HUES64 (cell line): Measurements from ENCODE around the gene ZBTB25.

ENCODE experiments used
- H3K27ac ChIP-seq: 2 replicates; pipeline ENCODE4 v1.7.0; 2013; ENCODE audit warnings: low read depth, low read length, inconsistent platforms
- H3K27me3 ChIP-seq: 2 replicates; pipeline ENCODE4 v1.6.1; 2013; ENCODE audit warnings: mild to moderate bottlenecking, low read length; ENCODE audit not compliant: insufficient read depth
- H3K36me3 ChIP-seq: 2 replicates; pipeline ENCODE4 v1.6.1; 2013; ENCODE audit warnings: mild to moderate bottlenecking, low read length; ENCODE audit not compliant: insufficient read depth
- H3K4me1 ChIP-seq: 2 replicates; pipeline ENCODE4 v1.6.1; 2013; ENCODE audit warnings: mild to moderate bottlenecking, low read length, moderate library complexity; ENCODE audit not compliant: insufficient read depth
- H3K4me3 ChIP-seq: 2 replicates; pipeline ENCODE4 v1.5.1; 2013; ENCODE audit warnings: mild to moderate bottlenecking, low read length, moderate library complexity
- H3K9ac ChIP-seq: 2 replicates; pipeline ENCODE4 v1.6.1; 2013; ENCODE audit warnings: mild to moderate bottlenecking, low read depth, low read length
- H3K9me3 ChIP-seq: 2 replicates; pipeline ENCODE4 v1.6.1; 2013; ENCODE audit warnings: low read depth, low read length; ENCODE audit not compliant: insufficient read depth
- WGBS: fragments of 150-250, 120-280 bp; methylation state at CpG from one replicate; pipeline ENCODE4 v1.1.7; 2013; ENCODE audit warnings: missing lambda C conversion rate; 5-methylcytosine and 5-hydroxymethylcytosine counted together

Gene ZBTB25

DNA sequence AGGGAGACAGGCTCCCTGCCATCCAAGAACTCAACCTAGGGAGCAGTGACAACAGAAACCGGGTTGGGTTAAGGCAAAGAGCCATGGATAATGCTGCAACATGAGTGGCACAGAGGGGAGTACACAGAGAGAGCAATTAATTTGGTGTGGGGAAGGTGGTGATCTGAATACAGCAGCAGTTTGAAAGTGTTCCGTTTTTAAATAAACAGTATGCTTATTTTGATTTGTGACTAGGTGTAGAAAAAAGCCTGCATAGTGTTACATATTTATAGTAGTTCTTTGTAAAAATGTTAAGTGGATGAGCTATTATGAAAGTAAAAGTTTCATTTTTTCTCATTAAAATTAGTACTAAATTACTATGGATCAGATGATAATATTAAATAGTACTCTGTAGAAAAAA lies 29.6 kb downstream of the ZBTB25 start:
- no peaks in the 10 kb centered on the region for H3K4me1 ChIP-seq
- H3K9me3 ChIP-seq, result no peaks in the 10 kb centered on the region
- H3K36me3 ChIP-seq, result no peaks in the 10 kb centered on the region
- no peak overlapping the region for H3K9ac ChIP-seq
- H3K27me3 ChIP-seq, result no peaks in the 10 kb centered on the region
- H3K27ac ChIP-seq, result no peak overlapping the region
- WGBS, result 86% methylated on average over 2 of the region's 2 CpGs
- no peak overlapping the region for H3K4me3 ChIP-seq

DNA sequence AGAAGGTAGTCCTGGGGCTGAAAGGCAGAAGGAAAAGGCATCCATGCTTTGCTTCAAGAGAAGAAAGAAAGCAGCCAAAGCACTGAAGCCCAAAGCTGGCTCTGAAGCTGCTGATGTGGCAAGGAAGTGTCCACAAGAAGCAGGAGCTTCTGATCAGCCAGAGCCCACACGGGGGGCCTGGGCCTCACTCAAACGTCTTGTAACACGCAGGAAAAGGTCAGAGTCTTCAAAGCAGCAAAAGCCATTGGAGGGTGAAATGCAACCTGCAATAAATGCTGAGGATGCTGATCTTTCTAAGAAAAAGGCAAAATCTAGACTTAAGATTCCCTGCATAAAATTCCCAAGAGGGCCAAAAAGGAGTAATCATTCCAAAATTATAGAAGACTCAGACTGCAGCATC lies 35.2 kb downstream of the ZBTB25 start:
- Histone ChIP-seq H3K36me3 (no peaks in the 10 kb centered on the region), H3K9ac (no peak overlapping the region), H3K4me1 (peaks cover 7% of the 10 kb centered on the region; the same call in 1 of the 2 replicates)

DNA sequence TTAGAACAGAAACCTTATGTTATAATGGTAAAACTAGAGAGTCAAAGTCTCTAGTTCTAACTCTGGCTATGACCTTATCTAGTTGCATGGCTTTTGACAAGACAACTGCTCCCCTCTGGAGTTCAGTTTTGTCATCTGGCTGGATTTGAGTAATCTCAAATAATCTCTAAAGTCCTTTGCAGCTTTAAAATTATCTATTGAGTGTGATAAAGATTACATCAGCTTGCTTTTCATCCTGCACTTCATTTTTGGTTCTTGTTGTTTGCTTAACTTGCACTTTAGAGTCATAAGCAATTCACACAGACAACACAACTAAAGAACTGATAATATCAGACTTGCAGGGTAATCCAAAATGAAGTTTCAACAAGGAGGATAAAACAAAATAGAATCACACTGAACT lies 36.1 kb downstream of the ZBTB25 start:
- Histone ChIP-seq H3K9ac (no peak overlapping the region), H3K27ac (no peak overlapping the region), H3K4me3 (no peak overlapping the region), H3K36me3 (no peaks in the 10 kb centered on the region), H3K4me1 (peaks cover 7% of the 10 kb centered on the region; the same call in 1 of the 2 replicates), H3K27me3 (peaks cover 17% of the 10 kb centered on the region; the same call in 1 of the 2 replicates), H3K9me3 (no peaks in the 10 kb centered on the region)

More for the DNA sequence above, 35.2 kb downstream of the ZBTB25 start:
- peaks cover 17% of the 10 kb centered on the region; the same call in 1 of the 2 replicates for H3K27me3 ChIP-seq
- H3K9me3 ChIP-seq, result no peaks in the 10 kb centered on the region
- WGBS, result 74% methylated on average over 3 of the region's 3 CpGs
- no peak overlapping the region for H3K4me3 ChIP-seq
- no peak overlapping the region for H3K27ac ChIP-seq

DNA sequence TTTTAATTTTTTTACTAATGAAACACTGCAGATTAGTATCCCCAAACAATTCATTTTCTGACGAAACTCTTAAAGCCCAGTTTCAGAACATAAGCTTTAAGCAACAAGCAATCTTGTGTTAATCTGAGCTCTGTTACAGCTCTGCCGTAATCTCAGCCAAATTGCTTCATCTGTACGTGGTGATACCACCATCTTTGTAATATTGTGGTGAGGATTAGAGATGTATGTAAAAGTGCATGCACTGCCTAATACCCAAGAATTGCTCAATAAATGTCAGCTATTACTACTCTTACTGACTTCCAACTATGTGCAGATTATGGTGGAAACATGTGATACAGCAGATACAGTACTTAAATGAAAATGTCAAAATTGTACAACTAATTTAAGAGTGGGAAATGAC lies 36.5 kb downstream of the ZBTB25 start:
- peaks cover 17% of the 10 kb centered on the region; the same call in 1 of the 2 replicates for H3K27me3 ChIP-seq
- H3K4me3 ChIP-seq, result no peak overlapping the region
- H3K9ac ChIP-seq, result no peak overlapping the region
- 87% methylated on average over 3 of the region's 3 CpGs for WGBS
- H3K4me1 ChIP-seq, result peaks cover 7% of the 10 kb centered on the region; the same call in 1 of the 2 replicates
- H3K27ac ChIP-seq, result no peak overlapping the region
- no peaks in the 10 kb centered on the region for H3K9me3 ChIP-seq
- no peaks in the 10 kb centered on the region for H3K36me3 ChIP-seq

DNA sequence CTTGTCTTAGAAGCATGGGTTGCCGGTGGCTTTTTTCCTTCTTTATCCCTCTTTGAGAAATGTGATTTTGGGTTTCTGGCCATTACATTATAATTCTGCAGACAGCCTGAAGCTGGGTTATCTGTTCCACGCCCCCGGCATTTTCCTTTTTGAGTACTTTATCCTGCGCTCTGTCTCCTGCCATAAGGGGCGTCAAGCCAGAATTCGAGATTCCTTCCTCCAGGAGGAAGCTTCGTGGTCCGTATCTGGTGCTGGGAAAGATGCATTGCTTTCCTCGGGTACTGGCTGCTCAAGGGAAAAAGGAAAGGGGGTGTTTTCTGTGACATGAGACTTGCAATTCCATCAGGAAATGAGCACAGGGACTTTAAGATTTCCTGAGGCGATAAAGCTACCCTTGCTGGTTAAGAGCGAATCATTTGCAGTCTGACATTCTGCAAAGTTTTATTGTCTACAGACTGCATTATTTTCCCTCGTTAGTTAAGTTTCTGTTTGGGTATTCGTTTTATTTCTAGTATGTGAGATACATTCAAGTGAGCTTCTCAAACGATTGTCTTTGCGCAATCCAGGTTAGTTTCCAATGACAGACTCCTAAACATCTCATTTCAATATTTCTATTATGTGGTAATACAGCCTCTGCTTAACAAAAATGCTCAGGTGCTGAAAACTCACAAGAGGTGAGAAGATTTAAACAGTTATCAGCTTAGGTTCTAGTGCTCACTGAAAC lies 37.6 kb downstream of the ZBTB25 start:
- peak overlapping the region; percentile 42; the same call in 1 of the 2 replicates for H3K9ac ChIP-seq
- H3K27me3 ChIP-seq, result peaks cover 17% of the 10 kb centered on the region; the same call in 1 of the 2 replicates
- H3K27ac ChIP-seq, result no peak overlapping the region
- WGBS, result 14% methylated on average over 12 of the region's 15 CpGs
- H3K36me3 ChIP-seq, result peaks cover 2% of the 10 kb centered on the region; the same call in 1 of the 2 replicates
- H3K9me3 ChIP-seq, result no peaks in the 10 kb centered on the region
- peaks cover 7% of the 10 kb centered on the region; the same call in 1 of the 2 replicates for H3K4me1 ChIP-seq
- H3K4me3 ChIP-seq, result peak overlapping the region; percentile 70

DNA sequence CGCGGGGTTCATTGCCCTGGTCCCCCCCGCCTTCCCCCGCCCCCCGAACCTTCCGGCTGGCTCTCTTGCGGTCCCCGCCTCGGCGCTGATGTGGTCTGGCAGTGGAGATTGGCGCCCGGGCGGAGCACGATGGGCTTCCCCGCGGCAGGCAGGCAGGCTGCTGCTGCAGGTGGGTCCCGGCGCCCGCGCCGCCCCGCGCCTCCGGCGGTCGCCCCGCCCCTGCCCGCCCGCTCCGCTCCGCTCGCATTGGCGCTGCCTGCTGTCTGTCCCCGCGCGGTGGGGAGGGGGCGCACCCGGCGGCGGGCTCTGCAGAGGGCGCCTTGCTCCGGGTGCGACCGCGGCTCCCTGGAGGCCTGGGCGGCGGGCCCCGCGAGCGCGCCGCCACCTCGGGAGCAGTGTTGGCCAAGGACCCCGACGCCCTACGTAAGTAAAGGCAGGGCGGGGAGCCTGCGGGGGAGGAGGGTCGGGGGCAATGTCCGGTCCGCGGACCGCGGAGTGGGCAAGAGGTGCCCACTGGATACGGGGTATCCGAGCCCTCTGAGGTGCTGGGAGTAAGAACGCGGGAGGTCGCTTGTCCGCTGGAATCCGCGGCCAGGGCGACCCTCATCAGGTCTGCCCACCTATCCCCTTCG lies 38.3 kb downstream of the ZBTB25 start, which contains the start of gene AKAP5:
TSS of gene AKAP5 (plus strand) at position 309 of the 632 bp plus-strand sequence. CDS start 2,896 bp downstream, outside the sequence.
- Histone ChIP-seq H3K27ac (no peak within 1 kb of the TSS), H3K4me3 (peak within 1 kb of the TSS; percentile 70), H3K36me3 (peaks cover 3% of the 10 kb centered on the region; the same call in 1 of the 2 replicates), H3K9me3 (no peaks in the 10 kb centered on the region), H3K4me1 (peaks cover 7% of the 10 kb centered on the region; the same call in 1 of the 2 replicates), H3K27me3 (peaks cover 17% of the 10 kb centered on the region; the same call in 1 of the 2 replicates), H3K9ac (peak within 1 kb of the TSS; percentile 42; the same call in 1 of the 2 replicates)
- WGBS, result under 1% methylated on average over 74 of the region's 74 CpGs

DNA sequence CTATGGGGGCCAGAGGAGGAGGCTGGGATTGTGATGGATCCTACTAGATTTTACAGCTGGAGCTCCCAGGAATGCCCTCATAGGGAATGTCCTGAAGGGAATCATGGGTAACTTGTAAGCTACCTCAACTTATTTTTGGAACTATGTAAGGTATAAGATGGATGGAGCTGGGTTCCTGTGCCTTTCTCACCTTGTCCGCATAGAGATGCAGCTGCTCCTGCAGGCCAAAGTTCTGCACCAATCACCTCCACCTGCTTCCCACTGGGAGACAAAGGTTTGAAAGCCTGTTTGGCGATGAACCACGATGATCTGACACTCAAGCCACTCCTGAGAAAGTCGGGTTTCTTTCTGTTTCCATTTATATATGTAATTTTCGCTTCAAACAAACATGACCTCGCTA lies 39.0 kb downstream of the ZBTB25 start:
- Histone ChIP-seq H3K4me3 (peak overlapping the region; percentile 70), H3K4me1 (peaks cover 7% of the 10 kb centered on the region; the same call in 1 of the 2 replicates), H3K9me3 (no peaks in the 10 kb centered on the region), H3K36me3 (peaks cover 9% of the 10 kb centered on the region), H3K27ac (no peak overlapping the region), H3K9ac (peak overlapping the region; percentile 40; the same call in 1 of the 2 replicates), H3K27me3 (peaks cover 17% of the 10 kb centered on the region; the same call in 1 of the 2 replicates)
- WGBS, result 16% methylated on average over 6 of the region's 6 CpGs

DNA sequence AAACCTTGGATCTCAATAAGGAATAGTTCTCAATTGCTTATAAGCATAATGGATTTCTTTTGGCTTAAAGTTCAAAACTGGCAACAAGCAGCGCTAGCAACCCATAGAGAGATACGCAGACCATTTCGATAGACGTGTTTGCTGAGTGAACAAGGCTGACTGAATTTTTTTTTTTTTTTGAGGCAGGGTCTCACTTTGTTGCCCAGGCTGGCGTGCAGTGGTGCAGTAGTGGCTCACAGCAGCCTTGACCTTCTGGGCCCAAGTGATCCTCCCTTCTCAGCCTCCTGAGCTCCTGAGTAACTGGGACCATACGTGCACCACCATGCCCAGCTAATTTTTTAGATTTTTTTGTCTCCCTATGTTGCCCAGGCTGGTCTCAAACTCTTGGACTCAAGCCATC lies 39.8 kb downstream of the ZBTB25 start:
- Histone ChIP-seq H3K4me1 (peaks cover 7% of the 10 kb centered on the region; the same call in 1 of the 2 replicates), H3K4me3 (no peak overlapping the region), H3K9me3 (no peaks in the 10 kb centered on the region), H3K27me3 (peaks cover 17% of the 10 kb centered on the region; the same call in 1 of the 2 replicates), H3K27ac (no peak overlapping the region), H3K9ac (no peak overlapping the region), H3K36me3 (peaks cover 17% of the 10 kb centered on the region)
- WGBS, result 94% methylated on average over 6 of the region's 6 CpGs

DNA sequence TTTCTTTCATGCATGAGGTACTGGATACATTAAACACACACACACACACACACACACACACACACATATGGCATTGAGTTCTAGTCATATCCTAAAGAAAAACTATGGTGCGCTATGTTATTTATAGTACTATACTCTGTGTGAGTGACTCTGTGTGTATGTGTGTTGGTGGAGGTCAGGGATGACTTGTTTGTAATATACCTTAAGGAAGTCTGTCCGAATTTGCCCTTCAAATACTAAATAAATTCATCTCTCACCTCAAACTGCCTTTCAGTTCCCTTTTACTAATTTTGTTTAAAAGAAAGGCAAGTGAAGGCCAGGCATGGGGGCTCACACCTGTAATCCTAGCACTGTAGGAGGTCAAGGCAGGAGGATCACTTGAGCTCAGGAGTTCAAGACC lies 40.4 kb downstream of the ZBTB25 start:
- WGBS, result 100% methylated on average over 1 of the region's 2 CpGs
- Histone ChIP-seq H3K4me3 (no peak overlapping the region), H3K36me3 (peaks cover 24% of the 10 kb centered on the region), H3K4me1 (peaks cover 7% of the 10 kb centered on the region; the same call in 1 of the 2 replicates), H3K9me3 (no peaks in the 10 kb centered on the region), H3K27ac (no peak overlapping the region), H3K9ac (no peak overlapping the region), H3K27me3 (peaks cover 17% of the 10 kb centered on the region; the same call in 1 of the 2 replicates)

DNA sequence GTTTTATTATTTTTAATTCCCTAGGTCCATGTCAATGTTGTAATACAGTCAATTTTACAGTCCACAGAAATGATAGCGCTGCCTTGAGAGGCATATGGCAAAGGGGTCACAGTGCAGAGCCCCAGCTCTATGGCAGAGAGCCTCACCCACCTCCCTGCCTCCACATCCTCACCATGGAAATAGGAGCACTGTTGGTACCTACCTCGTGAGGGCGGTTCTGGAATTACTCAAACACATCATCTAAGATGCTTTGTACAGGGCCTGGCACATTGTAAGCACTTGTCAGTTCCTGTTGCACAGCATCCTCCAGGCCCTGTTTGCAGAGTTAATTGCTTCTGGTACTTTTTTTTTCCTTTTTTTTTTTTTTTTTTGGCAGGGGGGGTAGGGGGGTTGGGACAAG lies 42.4 kb downstream of the ZBTB25 start:
- 96% methylated on average over 3 of the region's 3 CpGs for WGBS
- Histone ChIP-seq H3K4me1 (peaks cover 7% of the 10 kb centered on the region; the same call in 1 of the 2 replicates), H3K36me3 (peaks cover 41% of the 10 kb centered on the region), H3K9ac (no peak overlapping the region), H3K9me3 (no peaks in the 10 kb centered on the region), H3K27ac (no peak overlapping the region), H3K4me3 (no peak overlapping the region), H3K27me3 (peaks cover 7% of the 10 kb centered on the region; the same call in 1 of the 2 replicates)
